Memory B cell (primary cell): ENCODE results near the gene ZFYVE21.

ENCODE experiments used
- ATAC-seq: fragments of 150-1000 bp; cut with Tn5 transposase; 2 replicates; pipeline ENCODE4 v1.10.0; 2021; ENCODE audit warnings: low read depth, mild to moderate bottlenecking, moderate library complexity
- DNase-seq, 2 donors: peaks; one replicate each; pipeline ENCODE4 v3.0.0; 2022; ENCODE audit warnings: low spot score in 2 of 2
- H3K27ac Mint-ChIP-seq: one replicate; pipeline ENCODE4 v1.8.0; 2022; ENCODE audit warnings: mild to moderate bottlenecking, moderate library complexity, mixed read lengths
- H3K27me3 Mint-ChIP-seq: one replicate; pipeline ENCODE4 v1.8.0; 2022; ENCODE audit warnings: mixed read lengths
- H3K36me3 Mint-ChIP-seq: one replicate; pipeline ENCODE4 v1.8.0; 2022; ENCODE audit warnings: mild to moderate bottlenecking, mixed read lengths
- H3K4me1 Mint-ChIP-seq: one replicate; pipeline ENCODE4 v1.8.0; 2022; ENCODE audit warnings: mixed read lengths
- H3K4me3 Mint-ChIP-seq: one replicate; pipeline ENCODE4 v1.8.0; 2022; ENCODE audit warnings: mild to moderate bottlenecking, moderate library complexity, mixed read lengths
- H3K9me3 Mint-ChIP-seq: one replicate; pipeline ENCODE4 v1.8.0; 2022; ENCODE audit warnings: mixed read lengths

ZFYVE21 gene

GRCh38 chr14:103782376-103782775 lies 66.8 kb downstream of the ZFYVE21 start:
- Mint-ChIP-seq H3K36me3 (peaks cover 4% of the 10 kb centered on the region), H3K9me3 (no peaks in the 10 kb centered on the region), H3K4me1 (no peaks in the 10 kb centered on the region), H3K27me3 (no peaks in the 10 kb centered on the region), H3K27ac (no peak overlapping the region), H3K4me3 (no peak overlapping the region)
- DNase-seq, result no peak
- ATAC-seq, result no peak
